Muscle of back (tissue), 11 donors: ENCODE data around the gene LEMD2. TPM values are rescaled to one million over a fixed set of nuclear protein-coding genes. Genes with fewer than 3 reads are reported as not detected.

Experiments
- DNase-seq, 3 donors: peaks; one replicate each; pipeline versions ENCODE4 v3.0.0 to v3.0.0-alpha.2; 2013
- polyA plus RNA-seq, 10 donors: library from polyadenylated mRNA; unstranded; fragments of 120-200 nt; gene quantifications; one replicate each; pipeline ENCODE4 v1.2.1, GENCODE V29; 2013; ENCODE audit not compliant: insufficient read length in 10 of 10

LEMD2 gene
- polyA plus RNA-seq, 10 donors = 32.5 to 49.2 (median 38.7) TPM

GRCh38 chr6:33759887-33760629 is 28.9 kb downstream of the LEMD2 start:
- DNase-seq = no peak

- DNase-seq = no peak
These were observed 30.1 kb downstream of the LEMD2 start for GRCh38 chr6:33758815-33759216.

DNA sequence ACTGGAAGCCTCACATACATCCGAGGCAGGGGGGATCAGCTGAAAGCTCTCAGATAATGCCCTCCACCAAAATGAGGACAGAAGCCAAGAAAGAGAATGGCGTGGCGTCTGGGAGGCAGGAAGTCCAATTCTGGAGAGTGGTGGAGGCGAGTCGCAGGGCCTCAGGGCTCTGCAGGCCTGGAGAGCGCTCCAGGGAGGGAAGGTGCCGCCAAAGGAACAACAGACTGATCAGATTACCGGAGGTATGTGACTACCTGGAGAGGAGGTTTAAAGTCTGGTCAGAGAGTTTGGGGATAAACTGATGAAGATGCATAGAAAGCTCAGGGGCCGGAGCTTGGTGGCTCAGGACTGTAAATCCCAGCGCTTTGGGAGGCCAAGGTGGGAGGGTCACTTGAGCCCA is 31.0 kb downstream of the LEMD2 start:
- DNase-seq = no peak

DNA sequence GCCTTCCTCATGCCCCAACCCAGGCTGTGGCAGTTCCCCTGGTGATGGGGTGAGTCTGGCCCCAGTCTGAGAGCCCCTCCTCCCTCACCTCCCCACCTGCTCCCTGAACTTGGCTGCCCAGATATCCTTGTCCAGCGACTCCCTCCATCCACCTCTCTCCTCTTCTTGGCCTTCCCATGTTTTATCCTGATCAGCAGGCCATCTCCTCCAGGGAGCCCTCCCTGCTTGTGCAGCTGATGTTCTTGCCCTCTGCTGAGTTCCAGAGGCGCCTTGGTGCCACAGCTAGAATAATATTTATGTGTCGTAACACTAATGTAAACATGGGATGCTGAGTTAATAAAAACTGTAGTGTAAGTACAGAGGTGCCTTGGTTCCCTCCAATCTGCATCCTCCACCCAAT is 31.8 kb downstream of the LEMD2 start:
- no peak for DNase-seq

- no peak for DNase-seq
These were observed 32.5 kb downstream of the LEMD2 start for GRCh38 chr6:33756211-33756954.

DNA sequence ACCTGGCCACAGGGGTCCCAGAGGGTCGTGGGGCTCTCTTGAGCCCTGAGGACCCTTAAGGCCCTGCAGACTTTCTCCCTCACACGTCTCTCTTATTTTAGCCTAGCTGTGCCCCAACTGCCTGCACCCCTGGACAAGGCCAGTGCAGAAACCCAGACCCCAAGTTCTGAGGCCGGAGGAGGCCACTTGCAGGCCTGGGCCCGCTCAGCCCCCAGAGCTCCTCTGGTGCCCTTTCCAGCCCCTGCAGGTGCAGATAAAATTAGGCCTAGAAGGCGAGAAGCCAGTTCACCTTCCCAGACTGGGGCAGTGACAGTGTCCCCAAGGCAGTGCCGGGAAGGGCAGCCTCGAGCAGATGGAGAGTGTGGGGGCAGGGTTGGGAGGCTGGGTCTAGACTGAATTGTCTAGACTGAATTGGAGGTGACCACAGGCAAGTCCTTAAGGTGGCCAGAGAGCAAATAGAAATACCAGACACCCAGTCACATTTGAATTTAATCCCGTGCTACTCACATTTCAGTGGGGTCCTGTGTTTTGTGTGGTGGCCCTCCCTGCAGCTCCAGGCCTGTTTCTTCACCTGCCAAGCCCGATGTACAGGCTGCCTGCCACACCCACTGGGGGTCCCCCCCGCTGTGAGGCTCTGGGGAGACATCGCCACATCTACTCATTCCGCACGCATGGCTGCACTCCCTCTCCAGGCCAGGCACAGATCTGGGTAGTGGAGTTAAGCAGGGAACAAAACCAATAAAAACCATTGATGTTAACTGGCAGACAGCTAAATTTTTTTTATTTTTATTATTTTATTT is 33.7 kb downstream of the LEMD2 start:
- DNase-seq = no peak

GRCh38 chr6:33754222-33754621 is 34.7 kb downstream of the LEMD2 start:
- DNase-seq = no peak

DNA sequence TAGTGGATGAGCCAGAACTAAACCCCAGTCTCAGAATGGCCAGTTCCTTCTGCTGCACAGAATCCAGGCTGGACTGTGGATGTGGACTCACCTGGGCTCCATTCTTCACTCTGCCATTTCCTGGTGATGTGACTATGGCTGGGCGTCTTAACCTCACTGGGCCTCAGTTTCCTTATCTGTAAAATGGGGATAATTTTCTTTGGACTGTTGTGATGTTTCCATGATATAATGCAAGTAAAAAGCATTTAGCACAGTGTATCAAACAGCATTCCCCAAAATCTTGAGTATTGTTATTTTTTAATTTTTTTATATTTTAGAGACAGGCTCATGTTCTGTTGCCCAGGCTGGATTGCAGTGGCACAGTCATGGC is 36.3 kb downstream of the LEMD2 start:
- no peak for DNase-seq

DNA sequence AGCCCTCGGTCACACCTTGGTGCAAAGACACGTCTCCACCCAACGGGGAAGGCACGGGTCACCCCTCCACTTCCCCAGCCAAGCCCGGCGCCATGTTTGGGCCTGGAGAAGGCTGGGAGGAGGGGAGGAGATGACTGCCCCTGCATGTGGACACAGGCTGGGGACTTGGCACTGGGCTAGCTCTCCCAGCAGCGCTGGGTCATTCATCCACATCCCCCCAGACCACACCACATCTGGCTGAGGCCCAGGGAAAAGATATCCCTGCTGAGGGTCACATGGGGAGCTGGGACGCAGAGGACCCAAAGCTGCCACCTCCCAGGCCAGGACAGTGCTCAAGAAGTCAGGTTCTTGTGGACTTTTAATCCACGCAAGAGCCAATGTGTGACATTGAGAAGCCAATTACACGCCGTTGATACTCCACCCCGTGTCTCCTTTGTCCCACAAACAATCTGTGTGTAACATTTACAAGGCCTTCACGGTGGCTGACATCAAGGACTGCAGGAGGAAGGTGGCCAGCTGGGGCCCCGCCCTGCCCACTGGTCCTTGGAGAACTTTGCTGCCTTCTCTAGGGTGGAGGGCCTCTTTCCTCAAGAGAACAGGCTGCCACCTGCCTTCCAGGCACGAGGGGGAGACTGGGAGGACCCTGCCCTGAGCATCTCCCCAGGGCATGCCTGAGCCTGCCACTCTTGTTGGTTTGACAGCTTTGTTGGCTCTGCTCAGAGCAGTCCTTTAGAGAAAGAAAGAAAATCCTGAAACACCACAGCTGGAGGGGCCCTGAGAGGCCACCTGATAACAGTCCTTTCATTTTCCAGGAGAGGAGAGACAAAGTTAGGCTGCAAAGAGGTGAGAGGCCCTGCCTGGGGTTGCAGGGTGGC is 36.9 kb downstream of the LEMD2 start:
- no peak for DNase-seq

- DNase-seq = no peak
These were observed 38.5 kb downstream of the LEMD2 start for GRCh38 chr6:33750244-33750991.

- DNase-seq = no peak
These were observed 39.5 kb downstream of the LEMD2 start for GRCh38 chr6:33749401-33749800.

- no peak for DNase-seq
These were observed 40.1 kb downstream of the LEMD2 start for GRCh38 chr6:33748841-33749240.

- DNase-seq = no peak
These were observed 41.1 kb downstream of the LEMD2 start for GRCh38 chr6:33747823-33748222.

DNA sequence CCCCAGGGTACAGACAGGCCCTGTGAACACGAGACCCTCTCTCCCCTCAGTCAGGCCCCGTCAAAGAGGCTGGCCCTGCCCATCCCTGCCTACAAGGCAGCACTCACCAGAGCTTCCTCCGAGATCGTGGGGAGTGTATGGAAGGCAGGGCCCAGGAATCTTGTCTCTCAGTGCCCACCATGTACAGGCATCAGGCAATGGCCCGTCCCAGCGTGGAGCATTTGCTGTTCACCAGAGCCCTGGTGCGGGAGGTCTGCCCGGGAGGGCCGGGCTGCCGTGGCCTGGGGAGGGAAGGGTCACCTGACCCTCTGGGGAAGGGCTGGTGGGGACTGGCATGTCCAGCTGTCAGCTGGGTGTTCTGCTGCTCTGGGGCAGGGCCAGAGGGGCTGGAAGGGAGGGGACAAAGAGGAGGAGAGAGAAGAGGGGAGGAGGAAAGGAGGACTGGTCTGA is 42.3 kb downstream of the LEMD2 start, which contains the start of gene IP6K3:
IP6K3 (minus strand) TSS at position 255 of the 450 bp plus-strand sequence. CDS start 11,429 bp downstream, outside the sequence.
- peak; percentile 68 to 77 (median 73) for DNase-seq

- DNase-seq = peak; percentile 40 to 61 (median 59)
These were observed 42.8 kb downstream of the LEMD2 start for GRCh38 chr6:33746036-33746600.

DNA sequence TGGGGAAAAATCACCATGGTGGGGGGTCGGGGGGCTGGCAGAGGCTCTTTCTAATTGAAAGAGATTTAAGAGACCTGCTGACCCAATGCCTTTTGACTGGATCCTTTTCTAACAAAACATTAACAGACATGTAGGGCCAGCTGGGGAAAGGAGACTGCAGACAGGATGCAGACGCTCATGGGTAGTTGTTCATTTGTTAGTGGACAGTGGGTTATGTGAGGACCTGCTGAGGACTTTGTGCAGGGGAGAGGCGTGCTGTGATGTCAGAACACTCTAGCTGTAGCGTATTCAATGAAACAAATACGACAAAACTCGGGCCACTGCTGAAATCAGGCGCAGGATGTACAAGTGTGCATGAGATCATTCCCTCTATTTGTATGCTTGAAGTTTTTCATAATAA is 43.4 kb downstream of the LEMD2 start:
- DNase-seq = no peak

DNA sequence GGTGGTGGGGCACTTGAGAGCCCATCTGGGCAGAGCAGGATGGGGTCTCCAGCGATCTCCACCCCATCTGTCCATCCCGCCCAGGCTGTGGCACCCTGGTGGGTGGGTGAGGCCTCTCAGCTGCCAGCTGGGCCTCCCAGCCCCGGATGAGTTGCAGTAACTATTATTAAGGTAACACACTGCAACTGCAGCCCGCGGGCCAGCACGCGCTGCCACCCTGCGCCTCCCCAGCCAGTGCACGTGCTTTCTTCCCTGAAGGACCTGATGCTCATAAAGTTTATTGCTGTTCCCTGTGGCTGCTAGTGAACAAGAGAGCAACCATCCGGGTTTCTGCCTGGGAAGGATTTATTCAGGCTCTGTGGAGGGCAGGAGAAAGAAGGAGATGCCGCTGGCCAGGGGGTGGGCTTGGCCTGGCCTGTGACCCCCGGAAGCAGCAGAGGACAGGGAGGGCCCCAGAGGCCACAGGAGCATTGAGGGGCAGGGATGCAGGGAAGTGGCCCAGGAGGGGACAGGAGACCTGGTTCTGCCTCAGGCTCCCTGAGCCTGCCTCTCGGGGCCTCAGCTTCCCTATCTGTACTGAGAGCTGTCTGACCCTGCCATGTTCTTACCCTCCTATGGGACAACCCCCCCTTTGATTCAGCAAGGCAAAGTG is 43.9 kb downstream of the LEMD2 start:
- no peak for DNase-seq

- DNase-seq = peak; percentile 69 to 84 (median 71)
These were observed 44.7 kb downstream of the LEMD2 start for GRCh38 chr6:33744001-33744848.

DNA sequence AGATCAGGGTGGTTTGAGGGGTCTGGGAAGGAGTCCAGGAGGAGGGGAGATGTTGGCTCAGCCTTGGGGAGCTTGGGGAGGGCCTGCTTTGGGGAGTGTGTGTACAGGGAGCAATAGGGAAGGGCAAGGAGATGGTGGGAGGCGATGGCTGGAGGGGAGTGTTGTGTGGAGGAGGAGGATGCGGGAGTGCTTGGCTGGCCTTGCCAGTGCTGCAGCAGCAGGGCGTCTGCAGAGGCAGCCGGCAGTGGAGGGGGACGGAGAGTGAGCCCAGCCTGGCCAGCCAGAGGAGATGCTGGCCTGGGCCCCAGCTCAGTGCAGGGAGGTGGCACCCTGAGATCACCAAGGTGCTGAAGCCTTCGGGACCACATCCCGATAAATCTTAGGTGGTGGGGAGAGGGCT is 46.1 kb downstream of the LEMD2 start:
- no peak for DNase-seq
